NCI-H146 (cell line): Measurements from ENCODE around the gene RAB5B.

ENCODE experiments used
- DNase-seq: peaks from one replicate; lab custom pipeline; 2025; lab: John Stamatoyannopoulos, UW

Gene RAB5B

GRCh38 chr12:55973599-55974307 lies at the start of gene RAB5B:
Gene RAB5B, plus strand, starts transcription at chr12:55974078. Its CDS starts 12,883 bp downstream, at chr12:55986961.
- DNase-seq = peak; percentile 100

- no peak for DNase-seq
These were observed 48.5 kb upstream of the RAB5B start for GRCh38 chr12:55925371-55925770.

GRCh38 chr12:55925870-55926737 lies 47.8 kb upstream of the RAB5B start:
- DNase-seq = no peak

GRCh38 chr12:55926738-55927587 lies 46.9 kb upstream of the RAB5B start:
- DNase-seq = peak; percentile 94

- peak; percentile 91 for DNase-seq
These were observed 46.0 kb upstream of the RAB5B start, which contains the start of gene PYM1 for GRCh38 chr12:55927588-55928502. Gene PYM1, minus strand, starts transcription at chr12:55927894. Its CDS starts 133 bp downstream, at chr12:55927761.

GRCh38 chr12:55929306-55929791 lies 44.5 kb upstream of the RAB5B start:
- DNase-seq = no peak

- DNase-seq = peak; percentile 65
These were observed 43.0 kb upstream of the RAB5B start, which contains the start of gene DGKA for GRCh38 chr12:55930771-55931316. Gene DGKA, plus strand, starts transcription at chr12:55931162. Its CDS starts 5,342 bp downstream, at chr12:55936504.

- no peak for DNase-seq
These were observed 42.5 kb upstream of the RAB5B start for GRCh38 chr12:55931317-55931779.

GRCh38 chr12:55931780-55932550 lies 41.9 kb upstream of the RAB5B start:
- DNase-seq = peak; percentile 38

- peak; percentile 25 for DNase-seq
These were observed 41.3 kb upstream of the RAB5B start for GRCh38 chr12:55932551-55932910.

- DNase-seq = no peak
These were observed 40.6 kb upstream of the RAB5B start for GRCh38 chr12:55933169-55933798.

GRCh38 chr12:55933799-55934742 lies 39.8 kb upstream of the RAB5B start:
- no peak for DNase-seq

GRCh38 chr12:55934773-55935172 lies 39.1 kb upstream of the RAB5B start:
- DNase-seq = no peak

- DNase-seq = no peak
These were observed 38.1 kb upstream of the RAB5B start for GRCh38 chr12:55935738-55936151.

- no peak for DNase-seq
These were observed 35.9 kb upstream of the RAB5B start for GRCh38 chr12:55937981-55938380.

- DNase-seq = no peak
These were observed 34.9 kb upstream of the RAB5B start for GRCh38 chr12:55938826-55939501.

- DNase-seq = peak; percentile 86
These were observed 33.7 kb upstream of the RAB5B start for GRCh38 chr12:55940065-55940732.
